NCI-H345 (cell line): ENCODE results near the gene NBPF12.
"Not testable (repeated sequence)": the region's sequence is repeated elsewhere in the genome, so short reads cannot be mapped to it uniquely, and the experiment has no call there.

Experiments
- DNase-seq: peaks from one replicate; lab custom pipeline; 2025; lab: John Stamatoyannopoulos, UW

NBPF12 gene

DNA sequence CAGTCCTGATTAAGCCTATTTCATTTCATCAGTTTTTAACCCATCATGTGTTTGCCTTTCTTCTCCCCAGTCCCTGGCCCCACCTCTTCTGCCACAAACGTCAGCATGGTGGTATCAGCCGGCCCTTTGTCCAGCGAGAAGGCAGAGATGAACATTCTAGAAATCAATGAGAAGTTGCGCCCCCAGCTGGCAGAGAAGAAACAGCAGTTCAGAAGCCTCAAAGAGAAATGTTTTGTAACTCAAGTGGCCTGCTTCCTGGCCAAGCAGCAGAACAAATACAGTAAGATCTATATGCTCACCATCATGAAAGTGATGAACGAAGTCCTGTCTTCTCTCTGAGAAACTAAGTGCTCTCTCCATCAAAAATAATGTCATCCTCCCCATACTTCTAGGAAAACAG is 34.6 kb downstream of the NBPF12 start:
- not testable (repeated sequence) for DNase-seq

DNA sequence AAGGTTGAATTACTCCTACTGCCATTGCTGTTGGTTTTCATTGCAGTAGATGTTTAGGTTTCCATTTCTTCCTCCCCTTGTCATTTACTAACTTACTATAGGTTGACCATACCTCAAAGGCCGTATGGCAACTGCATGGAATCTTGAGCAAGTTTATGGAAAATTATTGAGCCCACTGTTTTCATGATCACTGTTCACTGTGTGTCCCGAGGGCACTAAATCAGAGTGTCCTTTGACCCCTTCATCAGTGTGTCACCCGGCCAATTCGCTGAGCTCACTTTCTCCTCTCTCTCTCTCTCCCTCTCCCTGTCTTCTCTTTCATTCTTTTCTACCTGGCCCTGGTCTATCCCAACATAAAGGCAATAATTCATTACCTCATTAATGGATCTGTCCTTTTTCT is 47.7 kb downstream of the NBPF12 start:
- DNase-seq: not testable (repeated sequence)

DNA sequence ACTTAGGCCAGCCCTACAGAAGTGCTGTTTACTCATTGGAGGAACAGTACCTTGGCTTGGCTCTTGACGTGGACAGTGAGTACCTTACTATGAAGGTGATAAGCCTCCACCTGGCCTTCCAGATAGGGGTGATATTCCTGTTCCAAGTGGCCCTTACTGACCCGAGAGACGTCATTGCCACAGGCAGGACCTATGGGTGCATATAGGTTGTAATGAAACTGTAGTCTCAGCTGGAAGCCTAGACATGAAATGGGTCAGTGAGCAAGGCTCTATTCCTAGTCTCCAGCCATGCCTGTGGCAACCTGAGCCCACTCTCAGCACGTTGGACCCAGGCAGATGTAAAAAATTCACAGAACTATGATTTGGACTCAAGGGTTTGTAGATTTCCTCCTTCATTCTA is 48.3 kb downstream of the NBPF12 start:
- DNase-seq: not testable (repeated sequence)

DNA sequence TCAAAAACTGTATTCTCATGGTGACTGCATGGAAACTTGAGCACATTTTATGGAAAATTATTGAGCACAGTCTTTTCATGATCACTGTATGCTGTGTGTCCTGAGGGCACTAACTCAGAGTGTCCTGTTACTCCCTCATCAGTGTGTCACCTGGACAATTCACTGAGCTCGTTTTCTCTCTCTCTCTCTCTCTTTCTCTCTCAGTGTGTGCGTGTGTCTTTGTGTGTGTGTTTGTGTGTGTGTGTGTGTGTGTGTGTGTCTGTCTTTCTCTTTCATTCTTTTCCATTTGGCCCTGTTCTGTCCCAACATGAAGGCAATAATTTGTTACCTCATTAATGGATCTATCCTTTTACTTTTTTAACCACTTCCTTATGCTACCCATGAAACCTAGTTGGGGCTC is 49.4 kb downstream of the NBPF12 start:
- not testable (repeated sequence) for DNase-seq

DNA sequence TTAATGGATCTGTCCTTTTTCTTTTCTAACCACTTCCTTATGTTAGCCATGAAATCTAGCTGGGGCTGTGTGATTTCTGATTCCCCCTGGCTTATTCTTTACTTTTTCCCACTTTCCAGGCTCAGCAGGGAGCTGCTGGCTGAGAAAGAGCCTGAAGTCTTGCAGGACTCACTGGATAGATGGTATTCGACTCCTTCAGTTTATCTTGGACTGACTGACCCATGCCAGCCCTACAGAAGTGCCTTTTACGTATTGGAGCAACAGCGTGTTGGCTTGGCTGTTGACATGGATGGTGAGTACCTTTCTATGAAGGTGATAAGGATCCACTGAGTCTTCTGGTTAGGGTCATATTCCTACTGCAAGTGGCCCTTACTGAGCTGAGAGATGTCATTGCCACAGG is 51.3 kb downstream of the NBPF12 start:
- not testable (repeated sequence) for DNase-seq

DNA sequence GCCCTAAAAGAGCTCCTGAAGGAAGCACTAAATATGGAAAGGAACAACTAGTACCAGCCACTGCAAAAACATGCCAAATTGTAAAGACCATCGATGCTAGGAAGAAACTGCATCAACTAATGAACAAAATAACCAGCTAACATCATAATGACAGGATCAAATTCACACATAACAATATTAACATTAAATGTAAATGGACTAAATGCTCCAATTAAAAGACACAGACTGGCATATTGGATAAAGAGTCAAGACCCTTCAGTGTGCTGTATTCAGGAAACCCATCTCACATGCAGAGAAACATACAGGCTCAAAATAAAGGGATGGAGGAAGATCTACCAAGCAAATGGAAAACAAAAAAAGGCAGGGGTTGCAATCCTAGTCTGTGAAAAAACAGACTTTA is 70.4 kb downstream of the NBPF12 start:
- not testable (repeated sequence) for DNase-seq

DNA sequence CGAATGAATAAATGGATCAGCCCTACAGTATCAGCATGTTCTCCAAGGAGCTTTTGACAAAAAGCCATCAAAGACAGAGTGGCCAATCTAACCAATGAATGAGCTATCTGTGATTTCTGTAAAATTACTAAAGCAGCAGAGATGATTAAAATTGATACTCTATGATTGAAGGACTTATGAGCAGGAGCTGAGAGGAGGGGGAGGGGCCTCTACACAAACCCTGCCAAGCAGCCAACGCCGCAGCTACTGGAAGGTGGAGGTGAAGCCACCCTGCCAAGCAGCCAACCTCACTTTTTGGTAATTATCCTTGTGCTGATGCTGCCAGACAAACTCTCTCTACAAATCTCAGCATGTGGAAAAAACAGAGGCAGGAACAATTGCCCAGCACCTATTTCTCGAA is 88.9 kb downstream of the NBPF12 start:
- DNase-seq: not testable (repeated sequence)

DNA sequence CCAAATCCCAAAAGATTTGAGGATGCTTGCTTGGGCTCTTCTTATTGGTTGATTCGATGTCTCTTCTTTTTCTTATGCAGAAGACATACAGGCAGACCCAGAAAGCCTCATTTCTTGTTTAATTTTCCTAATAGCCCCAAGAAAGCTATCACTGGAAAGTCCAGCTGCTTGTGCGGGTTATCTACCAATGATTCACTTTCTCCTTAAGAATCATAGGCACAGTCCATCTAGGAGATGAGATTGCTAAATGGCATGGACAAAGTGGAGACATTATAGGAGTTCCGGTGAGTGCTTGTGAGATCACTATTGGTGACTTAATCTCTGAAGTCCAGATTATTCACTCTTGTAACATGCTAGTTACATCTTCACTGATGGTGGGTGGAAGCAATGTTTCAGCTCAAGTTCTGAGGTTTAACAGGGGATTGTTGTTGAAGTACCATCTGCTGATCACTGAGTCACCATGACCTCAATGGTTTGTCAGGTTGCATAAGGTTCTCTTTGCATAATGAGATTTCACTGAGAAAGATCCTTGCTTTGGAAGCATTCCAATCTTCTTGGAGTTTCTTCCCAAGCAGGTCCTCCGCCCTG is 92.0 kb downstream of the NBPF12 start:
- not testable (repeated sequence) for DNase-seq

DNA sequence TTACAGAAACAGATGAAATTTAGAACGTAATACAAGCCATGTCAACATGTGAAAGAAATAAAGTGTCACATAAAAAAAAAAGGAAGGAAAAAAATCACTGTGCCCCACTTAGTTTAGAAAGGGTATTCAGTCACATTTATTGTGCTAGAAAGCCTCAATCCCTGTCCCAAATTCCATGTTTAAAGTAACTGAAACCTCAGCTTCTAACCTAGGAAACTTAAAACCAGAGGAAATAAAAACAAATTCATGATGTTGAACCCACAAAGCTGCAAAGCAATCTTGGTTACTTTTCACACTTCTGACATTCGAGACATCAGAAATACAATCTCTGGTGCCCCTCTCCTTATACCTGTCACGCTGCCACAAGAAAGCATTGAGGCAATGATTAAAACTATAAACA is 101.8 kb downstream of the NBPF12 start:
- DNase-seq: no peak

DNA sequence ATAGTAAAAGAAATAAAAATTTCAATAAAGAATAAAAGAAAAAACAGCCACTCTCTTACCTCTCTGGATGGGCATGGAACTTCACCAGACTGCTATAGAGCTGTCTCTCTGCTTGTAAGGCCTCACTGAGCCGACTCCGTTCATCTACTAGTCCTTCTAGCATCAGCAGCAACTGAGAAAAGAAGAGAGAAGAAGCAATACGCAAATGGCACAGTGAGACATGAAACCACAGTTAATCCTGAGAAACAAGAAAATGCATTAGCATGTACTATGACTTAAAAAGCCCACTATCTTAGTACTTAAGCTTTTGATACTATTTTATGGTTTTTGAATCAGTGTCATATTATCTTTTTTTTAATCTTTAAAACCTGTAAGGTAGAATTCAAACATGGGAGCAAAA is 104.8 kb downstream of the NBPF12 start:
- not testable (repeated sequence) for DNase-seq

DNA sequence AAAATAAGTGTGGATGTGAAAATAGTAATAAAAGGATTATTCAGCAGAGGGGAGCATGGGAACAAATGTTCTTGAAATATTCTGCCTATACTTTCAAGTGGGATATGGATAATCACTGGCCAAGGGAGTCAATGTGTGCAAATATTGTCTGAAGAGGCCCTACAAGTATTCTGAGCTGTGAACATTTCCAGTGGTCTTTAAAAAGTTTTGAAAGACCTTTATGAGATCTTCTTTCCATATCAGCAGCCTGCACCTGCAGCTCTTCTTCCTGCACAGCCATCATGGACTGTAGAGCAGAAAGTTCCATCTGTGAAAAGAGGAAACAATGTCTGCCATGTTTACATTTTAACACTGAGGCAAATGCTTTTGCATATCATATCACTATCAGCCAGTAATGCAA is 106.4 kb downstream of the NBPF12 start:
- not testable (repeated sequence) for DNase-seq
